Endothelial cell (in vitro differentiated cells): Measurements from ENCODE around the gene MCM9. TPM values are rescaled to one million over a fixed set of nuclear protein-coding genes. Genes with fewer than 3 reads are reported as not detected.

Source experiments
- DNase-seq: peaks from one replicate; pipeline ENCODE4 v3.0.0; 2021; ENCODE audit warnings: low spot score
- H3K27ac Mint-ChIP-seq: one replicate; pipeline ENCODE4 v1.8.0; 2021; ENCODE audit warnings: mixed read lengths, inconsistent platforms; ENCODE audit not compliant: unreplicated experiment
- H3K27me3 Mint-ChIP-seq: one replicate; pipeline ENCODE4 v1.8.0; 2021; ENCODE audit warnings: mild to moderate bottlenecking, moderate library complexity, mixed read lengths, inconsistent platforms; ENCODE audit not compliant: unreplicated experiment
- H3K36me3 Mint-ChIP-seq: one replicate; pipeline ENCODE4 v1.8.0; 2021; ENCODE audit warnings: mild to moderate bottlenecking, low read depth, mixed read lengths, inconsistent platforms; ENCODE audit not compliant: unreplicated experiment
- H3K4me1 Mint-ChIP-seq: one replicate; pipeline ENCODE4 v1.8.0; 2021; ENCODE audit warnings: mild to moderate bottlenecking, mixed read lengths, inconsistent platforms; ENCODE audit not compliant: unreplicated experiment
- H3K4me3 Mint-ChIP-seq: one replicate; pipeline ENCODE4 v1.8.0; 2021; ENCODE audit warnings: mild to moderate bottlenecking, mixed read lengths, inconsistent platforms; ENCODE audit not compliant: unreplicated experiment
- H3K9me3 Mint-ChIP-seq: one replicate; pipeline ENCODE4 v1.8.0; 2021; ENCODE audit warnings: mixed read lengths, inconsistent platforms; ENCODE audit not compliant: unreplicated experiment
- total RNA-seq: library from RNA; stranded (reverse); fragmentation: NEBNext Ultra II Directional; extraction: Animal tissue kit (Norgen Biotek cat#: 25700); gene quantifications from one replicate; pipeline ENCODE4 v1.2.1, GENCODE V29; 2021; ENCODE audit not compliant: unreplicated experiment
- TF ChIP-seq, protein P1 (sequence below): fragments of 200-600 bp; sonication (generic); IDR thresholded peaks from one replicate; pipeline ENCODE4 v1.5.0; 2021; ENCODE audit warnings: antibody characterized with exemption; ENCODE audit not compliant: unreplicated experiment

The MCM9 gene
- total RNA-seq, 1 donor from 2014 or later, result 12.8 TPM

DNA sequence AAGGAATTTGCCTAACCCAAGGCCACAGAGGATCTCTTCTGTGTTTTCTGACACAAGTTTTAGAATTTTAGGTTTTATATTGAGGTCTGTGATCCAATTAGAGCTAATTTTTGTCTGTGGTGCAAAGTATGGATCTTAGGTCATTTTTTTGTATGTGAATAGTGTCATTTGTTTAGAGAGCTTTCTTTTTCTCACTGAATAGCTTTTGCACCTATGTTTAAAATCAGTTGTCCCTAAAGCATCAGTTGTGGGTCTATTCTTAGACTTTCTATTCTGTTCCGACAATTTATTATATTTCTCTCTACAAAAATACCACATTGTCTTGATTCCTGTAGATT lies 341 bp upstream of the MCM9 start:
- Mint-ChIP-seq H3K4me3 (peak overlapping the region; percentile 95), H3K9me3 (no peaks in the 10 kb centered on the region), H3K27ac (peak overlapping the region; percentile 92), H3K36me3 (peaks cover 6% of the 10 kb centered on the region), H3K4me1 (peaks cover 13% of the 10 kb centered on the region), H3K27me3 (peaks cover 9% of the 10 kb centered on the region)
- no peak for DNase-seq
- TF ChIP-seq, protein P1, sequence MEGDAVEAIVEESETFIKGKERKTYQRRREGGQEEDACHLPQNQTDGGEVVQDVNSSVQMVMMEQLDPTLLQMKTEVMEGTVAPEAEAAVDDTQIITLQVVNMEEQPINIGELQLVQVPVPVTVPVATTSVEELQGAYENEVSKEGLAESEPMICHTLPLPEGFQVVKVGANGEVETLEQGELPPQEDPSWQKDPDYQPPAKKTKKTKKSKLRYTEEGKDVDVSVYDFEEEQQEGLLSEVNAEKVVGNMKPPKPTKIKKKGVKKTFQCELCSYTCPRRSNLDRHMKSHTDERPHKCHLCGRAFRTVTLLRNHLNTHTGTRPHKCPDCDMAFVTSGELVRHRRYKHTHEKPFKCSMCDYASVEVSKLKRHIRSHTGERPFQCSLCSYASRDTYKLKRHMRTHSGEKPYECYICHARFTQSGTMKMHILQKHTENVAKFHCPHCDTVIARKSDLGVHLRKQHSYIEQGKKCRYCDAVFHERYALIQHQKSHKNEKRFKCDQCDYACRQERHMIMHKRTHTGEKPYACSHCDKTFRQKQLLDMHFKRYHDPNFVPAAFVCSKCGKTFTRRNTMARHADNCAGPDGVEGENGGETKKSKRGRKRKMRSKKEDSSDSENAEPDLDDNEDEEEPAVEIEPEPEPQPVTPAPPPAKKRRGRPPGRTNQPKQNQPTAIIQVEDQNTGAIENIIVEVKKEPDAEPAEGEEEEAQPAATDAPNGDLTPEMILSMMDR, result no peak

DNA sequence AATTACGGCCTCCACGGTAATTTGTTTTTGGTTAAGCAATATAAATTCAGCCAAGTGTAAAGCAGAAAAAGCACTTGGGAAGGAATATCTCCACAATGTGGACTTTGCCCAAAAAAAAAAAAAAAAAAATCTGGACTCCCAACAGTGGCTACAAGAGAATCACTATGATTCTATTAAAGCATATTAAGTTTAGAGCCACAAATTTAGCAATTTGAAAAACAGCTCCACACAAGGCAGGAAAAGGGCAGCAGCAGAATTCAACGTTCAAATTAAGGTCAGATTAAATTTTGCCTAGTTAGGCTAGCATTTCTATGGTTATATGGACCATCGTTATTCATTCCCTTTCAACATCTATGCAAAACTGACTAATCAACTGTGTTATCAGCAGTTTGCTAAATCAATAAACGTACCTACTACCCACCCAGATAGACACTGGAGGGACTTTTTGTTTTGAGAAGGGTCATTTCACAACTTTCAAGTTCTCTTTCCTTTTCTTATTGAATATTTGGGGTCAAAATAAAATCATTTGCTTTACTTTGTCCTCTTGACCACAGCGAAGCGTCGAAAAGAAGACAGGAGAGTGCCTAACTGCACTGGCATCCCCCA lies 1.0 kb downstream of the MCM9 start:
- Mint-ChIP-seq H3K4me3 (peak overlapping the region; percentile 91), H3K36me3 (peaks cover 6% of the 10 kb centered on the region), H3K27me3 (peaks cover 9% of the 10 kb centered on the region), H3K27ac (peak overlapping the region; percentile 71), H3K4me1 (peaks cover 13% of the 10 kb centered on the region), H3K9me3 (no peaks in the 10 kb centered on the region)
- TF ChIP-seq, protein P1, result no peak
- DNase-seq, result no peak

DNA sequence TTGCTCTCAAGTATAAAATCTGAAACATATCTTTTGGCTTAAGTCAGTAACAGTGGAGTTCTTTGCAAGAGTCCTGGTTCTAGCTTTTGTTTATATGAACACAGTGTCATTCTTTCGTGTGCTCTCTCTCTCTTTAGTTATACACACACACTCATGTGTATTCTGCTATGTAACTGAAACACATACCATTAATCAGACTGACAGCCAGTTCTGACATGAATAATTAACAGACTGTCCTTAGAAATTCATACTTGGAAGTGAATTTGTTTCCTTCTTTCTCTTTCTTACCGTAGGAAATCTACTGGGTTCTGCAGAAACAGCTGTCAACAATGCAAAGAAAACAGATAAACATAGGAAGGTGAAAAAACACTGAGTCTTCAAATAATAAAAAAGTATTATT lies 2.5 kb downstream of the MCM9 start:
- Mint-ChIP-seq H3K27me3 (peaks cover 9% of the 10 kb centered on the region), H3K9me3 (no peaks in the 10 kb centered on the region), H3K4me1 (peaks cover 13% of the 10 kb centered on the region), H3K4me3 (no peak overlapping the region), H3K36me3 (peaks cover 10% of the 10 kb centered on the region), H3K27ac (no peak overlapping the region)
- DNase-seq, result no peak
- TF ChIP-seq, protein P1, result no peak

DNA sequence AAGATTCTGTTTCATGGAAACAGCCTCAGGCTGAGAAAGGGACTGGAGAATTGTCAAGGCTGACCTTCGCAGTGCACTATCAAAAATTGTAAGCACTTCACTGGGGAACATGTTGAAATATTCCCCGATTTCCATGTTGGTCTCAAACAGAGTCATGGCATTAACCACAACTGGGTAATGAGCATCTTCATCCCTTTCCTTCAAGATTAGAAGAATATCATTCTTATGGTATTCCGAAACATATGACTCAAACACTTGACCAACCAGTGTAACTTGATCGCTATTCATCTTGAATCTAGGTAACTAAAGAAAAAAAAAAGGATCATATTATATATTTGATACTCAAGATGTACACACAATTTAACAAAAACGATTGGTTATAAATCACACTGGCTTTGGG lies 3.5 kb downstream of the MCM9 start:
- Mint-ChIP-seq H3K36me3 (peaks cover 10% of the 10 kb centered on the region), H3K27ac (no peak overlapping the region), H3K27me3 (peaks cover 8% of the 10 kb centered on the region), H3K4me1 (peaks cover 13% of the 10 kb centered on the region), H3K9me3 (no peaks in the 10 kb centered on the region), H3K4me3 (no peak overlapping the region)
- no peak for DNase-seq
- TF ChIP-seq, protein P1, result no peak

DNA sequence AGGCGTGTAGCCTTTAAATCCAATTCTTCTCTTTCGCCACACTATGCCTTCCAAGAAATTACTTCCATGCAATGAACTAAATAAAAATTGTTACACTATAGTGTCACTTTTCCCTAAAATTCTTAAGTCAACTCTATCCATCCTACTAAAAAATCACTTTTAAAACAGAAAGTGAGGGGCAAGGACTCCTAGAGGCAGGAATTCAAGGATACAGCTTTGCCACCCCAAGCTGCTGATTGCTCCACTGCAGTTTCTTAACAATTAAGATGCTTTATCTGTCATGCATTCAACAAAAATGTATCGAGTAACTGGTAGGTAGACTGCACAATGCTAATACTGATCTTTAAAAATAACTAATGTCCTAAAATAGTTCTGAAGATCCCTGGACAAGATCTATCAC lies 4.3 kb downstream of the MCM9 start:
- H3K4me3 Mint-ChIP-seq, result no peak overlapping the region
- H3K27ac Mint-ChIP-seq, result no peak overlapping the region
- H3K27me3 Mint-ChIP-seq, result peaks cover 8% of the 10 kb centered on the region
- TF ChIP-seq, protein P1, result no peak
- peaks cover 8% of the 10 kb centered on the region for H3K36me3 Mint-ChIP-seq
- DNase-seq, result no peak
- H3K9me3 Mint-ChIP-seq, result no peaks in the 10 kb centered on the region
- peaks cover 10% of the 10 kb centered on the region for H3K4me1 Mint-ChIP-seq
